GM19238 (cell line): ENCODE results near the gene JAKMIP1.

ENCODE experiments used
- DNase-seq: peaks from one replicate; pipeline ENCODE4 v3.0.0; 2011; ENCODE audit warnings: low spot score; ENCODE audit not compliant: insufficient read length

JAKMIP1 gene

GRCh38 chr4:6095897-6096296 is 104.5 kb downstream of the JAKMIP1 start:
- no peak for DNase-seq

DNA sequence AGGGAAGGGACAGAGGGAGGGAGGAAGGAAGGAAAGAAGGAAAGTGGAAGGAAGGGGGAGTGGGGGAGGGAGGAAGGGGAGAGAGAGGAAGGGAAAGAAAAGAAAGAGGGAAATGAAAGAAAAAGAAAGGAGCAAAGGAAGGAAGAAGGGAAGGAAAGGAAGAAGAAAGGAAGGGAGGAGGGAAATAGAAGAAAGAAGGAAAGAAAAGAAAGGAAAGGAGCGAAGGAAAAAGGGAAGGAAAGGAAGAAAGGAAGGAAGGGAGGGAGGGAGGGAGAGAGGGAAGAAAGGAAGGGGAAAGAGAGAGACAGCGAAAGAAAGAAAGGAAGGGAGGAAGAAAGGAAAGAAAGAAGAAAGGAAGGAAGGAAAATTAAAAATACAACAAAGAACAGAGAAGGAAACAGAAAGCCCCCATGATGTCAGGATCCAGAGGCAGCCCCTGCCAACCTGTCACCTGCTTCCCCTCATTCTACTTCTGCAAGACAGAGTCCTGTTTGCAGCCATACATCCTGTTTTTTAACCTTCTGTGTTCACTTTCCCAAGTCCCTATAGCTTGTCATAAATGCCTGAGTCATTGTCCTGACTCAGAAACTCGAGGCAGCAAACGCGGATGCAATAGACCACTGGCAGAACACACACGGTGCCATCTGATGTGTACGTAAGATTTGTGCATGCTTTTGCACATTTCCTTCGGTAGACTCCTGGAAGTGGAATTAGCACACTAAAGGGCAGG is 105.2 kb downstream of the JAKMIP1 start:
- no peak for DNase-seq

DNA sequence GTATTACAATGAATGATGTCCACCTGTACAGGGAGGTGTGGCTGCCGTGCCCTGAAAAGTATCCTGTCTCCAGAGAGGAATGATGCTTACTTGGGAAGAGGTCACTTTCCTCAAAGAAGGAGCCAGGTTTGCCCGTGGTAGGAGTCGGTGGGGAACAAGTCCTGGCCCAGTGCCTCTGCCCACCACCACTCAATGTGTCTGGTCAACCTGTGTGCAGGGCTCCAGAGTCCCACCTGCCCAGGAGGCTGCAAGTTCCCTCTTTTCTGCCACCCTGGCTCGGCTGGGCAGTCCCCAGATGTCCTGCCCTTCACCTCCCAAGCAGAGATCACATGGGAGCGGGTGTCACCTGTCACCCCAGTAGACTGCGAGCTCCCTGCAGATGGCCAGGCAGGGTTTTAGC is 106.7 kb downstream of the JAKMIP1 start:
- DNase-seq: no peak

DNA sequence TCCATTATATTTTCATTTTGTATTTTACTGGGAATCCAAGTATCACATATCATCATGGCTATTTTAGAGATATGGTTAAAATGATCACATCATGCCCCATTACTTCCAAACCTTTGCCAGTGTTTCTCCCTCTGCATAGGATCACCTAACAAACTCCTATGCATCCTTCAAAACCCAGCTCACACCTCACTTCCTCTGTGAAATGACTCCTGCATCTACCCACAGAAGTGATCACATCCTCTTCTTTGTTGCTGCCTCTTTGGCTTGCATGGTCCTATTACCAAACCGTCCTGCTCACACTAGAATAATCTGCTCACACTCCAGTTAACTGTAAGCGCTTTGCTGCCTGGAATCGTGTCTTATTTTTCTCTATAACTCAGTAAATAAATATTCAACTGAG is 107.4 kb downstream of the JAKMIP1 start:
- no peak for DNase-seq

GRCh38 chr4:6092131-6092530 is 108.2 kb downstream of the JAKMIP1 start:
- no peak for DNase-seq

DNA sequence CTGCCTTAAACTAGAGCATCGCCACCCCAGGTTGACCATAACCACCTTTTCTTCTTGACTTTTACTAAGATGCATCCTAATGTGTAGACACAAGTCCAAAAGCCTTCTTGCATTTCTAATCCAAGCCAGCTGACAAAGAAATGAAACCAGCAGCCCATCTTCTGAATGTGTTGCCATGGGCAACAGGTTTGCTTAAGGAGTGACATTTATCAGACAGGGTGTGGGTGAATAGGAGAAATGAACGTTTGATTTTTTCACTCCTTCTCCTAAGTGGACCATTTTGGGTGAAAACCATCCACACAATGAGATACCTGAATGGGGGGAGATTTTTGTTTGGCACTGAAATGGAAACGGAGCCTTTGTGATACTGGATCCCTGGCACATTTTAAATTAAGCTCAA is 109.4 kb downstream of the JAKMIP1 start:
- no peak for DNase-seq

DNA sequence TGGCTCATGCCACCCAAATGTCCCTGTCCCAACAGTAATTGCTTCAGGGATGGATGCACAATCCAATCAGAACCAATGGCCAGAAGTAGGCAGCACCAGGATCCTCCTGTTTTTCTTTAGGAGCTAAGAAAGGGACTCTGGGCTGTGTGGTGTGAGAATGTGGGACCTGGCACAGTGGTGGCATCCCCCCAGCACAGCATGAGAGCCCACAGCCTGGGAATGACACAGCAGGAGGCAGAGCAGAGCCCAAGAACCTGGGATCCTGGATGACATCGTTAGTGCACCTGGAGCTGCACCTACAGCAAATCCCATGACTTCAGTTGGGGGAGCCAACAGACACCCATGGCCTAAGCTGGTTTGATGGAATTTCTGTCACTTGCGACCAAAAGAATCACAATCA is 111.4 kb downstream of the JAKMIP1 start:
- no peak for DNase-seq

- no peak for DNase-seq
Measured at GRCh38 chr4:6087669-6088341, 112.5 kb downstream of the JAKMIP1 start.

DNA sequence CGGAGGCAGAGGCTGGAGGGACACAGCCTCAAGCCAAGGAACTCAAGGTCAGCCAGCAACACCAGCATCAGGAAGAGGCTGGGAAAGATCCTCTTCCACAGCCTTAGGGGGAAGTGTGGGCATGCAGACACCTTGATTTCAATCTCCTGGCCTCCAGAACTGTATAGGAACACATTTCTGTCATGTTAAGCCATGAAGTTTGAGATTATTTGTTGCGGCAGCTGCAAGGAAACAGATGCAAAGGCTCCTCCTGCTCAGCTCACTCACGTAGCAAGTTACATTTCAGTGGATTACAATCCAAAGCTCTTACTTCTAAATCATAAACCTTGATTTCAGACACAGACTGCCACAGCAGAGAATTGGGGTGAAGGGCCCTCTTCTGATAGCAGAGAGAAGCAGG is 113.5 kb downstream of the JAKMIP1 start:
- DNase-seq: no peak

DNA sequence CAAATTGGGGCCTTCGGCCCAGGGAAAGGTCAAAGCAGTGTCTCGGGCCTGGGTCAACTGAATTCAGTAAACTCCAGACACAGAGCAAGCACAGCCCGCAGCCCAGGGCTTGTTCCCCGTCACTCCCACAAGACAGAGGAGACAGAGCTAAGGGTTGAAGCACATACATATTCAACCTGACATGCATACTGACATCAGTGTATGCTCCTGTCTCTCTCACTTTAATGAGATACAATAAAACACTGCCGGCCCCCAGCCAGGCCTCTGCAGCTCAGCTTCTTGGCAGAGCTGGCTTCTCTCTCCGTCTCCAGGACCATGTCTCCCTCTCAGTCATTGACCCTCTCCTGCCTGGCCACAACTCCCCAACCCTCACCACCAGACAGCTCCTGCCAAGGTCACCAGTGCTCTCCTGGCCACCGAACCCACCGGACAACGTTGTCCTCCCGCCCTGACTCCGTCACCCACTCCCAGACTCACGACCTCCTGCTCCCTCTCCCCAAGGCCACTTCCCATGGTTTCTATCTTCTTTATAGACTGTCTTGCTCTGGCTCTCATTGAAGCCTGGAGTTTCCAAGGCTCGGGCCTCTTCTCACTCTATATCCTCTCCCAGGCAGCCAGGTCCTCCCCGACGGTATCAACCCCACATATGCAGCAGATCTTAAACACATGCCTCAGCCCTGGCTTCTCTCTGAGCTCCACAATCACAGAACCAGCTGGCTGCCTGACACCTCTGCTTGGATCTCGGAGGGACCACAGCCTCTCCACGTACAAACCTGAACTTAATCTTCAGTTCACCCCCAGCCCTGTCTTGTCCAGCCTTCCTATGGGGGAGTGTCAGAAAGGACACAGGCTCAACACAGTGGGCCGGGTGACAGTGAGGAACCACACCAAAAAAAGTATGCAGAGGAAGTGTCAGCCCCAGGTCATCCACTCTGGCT is 114.4 kb downstream of the JAKMIP1 start:
- DNase-seq: no peak

DNA sequence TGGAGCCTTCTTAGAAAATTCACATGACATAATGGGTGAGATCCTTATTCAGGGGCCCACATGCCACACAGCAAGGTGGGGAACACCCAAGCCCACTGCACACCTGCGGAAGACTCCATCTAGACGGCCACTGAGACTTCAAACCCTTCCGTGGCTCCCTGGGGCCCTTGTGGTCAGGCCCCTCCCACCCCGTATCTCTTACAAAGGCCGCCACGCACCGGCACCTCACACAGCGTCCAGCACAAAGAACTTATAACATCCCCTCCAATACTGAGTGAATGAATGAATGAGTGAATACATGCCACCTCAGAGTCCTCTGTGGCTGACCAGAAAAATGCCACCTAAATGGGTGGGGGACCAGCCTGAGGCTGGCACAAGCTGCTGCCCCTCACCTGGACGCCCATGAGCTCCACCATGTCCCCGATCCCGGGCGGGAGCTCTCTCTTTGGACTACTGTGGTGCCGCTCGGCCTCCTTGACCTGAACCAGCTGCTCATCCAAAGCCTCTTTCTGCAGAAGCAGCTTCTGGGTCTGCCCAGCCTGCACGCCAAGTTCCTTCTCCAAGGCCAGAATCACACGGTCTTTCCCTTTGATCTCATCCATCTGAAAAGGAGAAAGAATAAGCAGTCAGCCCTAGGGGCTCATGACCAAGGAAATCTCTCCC is 115.2 kb downstream of the JAKMIP1 start:
- no peak for DNase-seq

DNA sequence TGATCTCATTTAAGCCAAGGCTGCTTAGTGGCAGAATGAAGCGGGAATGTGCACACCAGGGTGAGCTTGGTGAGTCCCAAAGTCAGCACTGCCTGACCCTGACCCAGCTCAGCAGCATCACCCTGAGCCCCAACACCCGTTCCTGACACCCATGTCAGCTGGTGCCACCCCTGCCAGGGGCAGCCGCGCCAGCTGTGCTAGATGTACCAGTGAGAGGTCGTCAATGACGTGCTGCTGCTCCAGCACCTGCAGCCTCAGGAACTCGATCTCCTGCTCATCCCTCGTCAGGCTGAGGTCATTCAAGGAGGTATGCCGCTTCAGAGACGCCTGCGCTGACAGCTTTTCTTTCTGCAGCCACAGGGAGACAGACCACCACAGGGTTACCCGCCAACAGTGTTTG is 120.4 kb downstream of the JAKMIP1 start:
- DNase-seq: no peak

GRCh38 chr4:6078560-6078959 is 121.8 kb downstream of the JAKMIP1 start:
- no peak for DNase-seq

- DNase-seq: no peak
Measured at GRCh38 chr4:6076391-6076790, 124.0 kb downstream of the JAKMIP1 start.

- DNase-seq: no peak
Measured at GRCh38 chr4:6074758-6075157, 125.6 kb downstream of the JAKMIP1 start.

DNA sequence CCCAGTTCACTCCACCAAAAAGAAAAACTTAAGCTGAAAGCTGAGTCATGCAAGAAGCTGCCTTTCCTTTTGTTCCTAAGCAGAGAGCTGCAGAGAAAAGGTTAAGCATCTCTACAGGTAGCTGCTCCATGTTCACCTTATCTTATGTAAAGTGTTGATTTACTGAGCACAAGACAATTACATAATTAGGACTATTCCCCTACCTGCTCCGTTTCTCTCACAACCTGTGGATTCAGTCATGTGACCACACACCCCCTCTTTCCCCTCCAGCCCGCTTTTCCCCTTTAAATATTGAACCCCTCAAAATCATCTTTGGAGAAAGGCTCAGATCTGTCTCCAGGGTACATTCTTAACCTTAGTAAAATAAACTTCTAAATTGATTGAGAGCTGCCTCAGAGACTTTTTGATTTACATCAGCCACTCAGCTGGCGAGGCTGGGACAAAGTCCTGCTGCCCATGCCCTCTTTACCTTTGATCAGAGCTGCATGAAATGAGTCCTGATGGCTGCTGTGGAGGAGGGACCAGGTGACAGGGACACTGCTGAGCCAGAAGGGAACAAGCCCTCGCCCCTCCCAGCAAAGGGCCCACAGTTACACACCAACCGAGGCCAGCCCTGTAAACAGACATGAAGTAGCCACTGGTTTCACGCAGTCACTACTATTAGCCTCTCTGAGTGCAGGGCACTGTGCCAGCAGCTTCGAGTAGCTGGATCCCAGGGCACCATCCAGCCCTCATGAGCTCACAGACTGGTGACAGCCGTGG is 128.2 kb downstream of the JAKMIP1 start:
- DNase-seq: no peak

GRCh38 chr4:6071191-6071958 is 129.0 kb downstream of the JAKMIP1 start:
- DNase-seq: no peak

DNA sequence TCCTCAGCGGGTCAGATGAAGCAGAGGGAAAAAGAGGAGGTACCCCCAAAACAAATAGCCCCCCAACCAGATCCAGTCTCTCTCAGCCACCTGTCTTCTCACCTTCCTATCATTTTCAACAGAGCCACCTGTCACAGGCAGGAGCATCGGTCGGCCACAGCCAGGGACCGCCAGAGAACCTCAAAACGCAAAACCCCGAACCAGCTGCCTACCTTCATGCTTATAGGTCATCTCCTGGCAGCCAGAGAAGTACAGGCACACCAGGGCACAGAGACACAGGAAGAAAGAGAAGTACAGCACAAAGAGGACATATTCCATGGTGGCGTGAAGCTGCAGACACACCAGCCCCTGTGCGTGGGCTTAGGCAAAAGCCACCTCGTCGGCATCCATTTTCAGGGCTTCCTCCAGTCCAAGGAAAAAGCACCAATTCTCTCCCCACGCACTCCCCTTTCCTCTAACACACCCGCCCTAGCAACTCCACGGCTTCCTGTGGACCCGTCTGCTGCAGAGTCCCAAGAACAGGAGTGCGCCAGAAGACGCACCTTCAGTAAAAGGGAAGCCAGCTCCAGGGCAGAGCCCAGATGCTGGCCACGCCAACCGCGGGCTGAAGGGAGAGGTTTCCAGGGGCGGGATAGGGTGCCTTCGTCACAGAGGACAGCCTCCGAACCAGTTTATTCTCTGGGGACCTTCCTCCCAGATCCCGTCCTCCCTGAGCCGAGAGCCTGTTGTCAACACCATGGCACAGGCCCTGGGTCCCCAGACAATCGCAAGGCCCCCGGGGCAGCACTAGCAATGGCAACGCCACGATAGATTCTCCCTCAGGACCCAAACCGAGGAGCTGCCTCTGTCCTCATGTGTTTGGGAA is 130.3 kb downstream of the JAKMIP1 start:
- no peak for DNase-seq

GRCh38 chr4:6068986-6069385 is 131.4 kb downstream of the JAKMIP1 start:
- no peak for DNase-seq
